ENCODE data around the gene OR11A1.
"Not testable (repeated sequence)": the region's sequence is repeated elsewhere in the genome, so short reads cannot be mapped to it uniquely, and the experiment has no call there.

OR11A1 gene

DNA sequence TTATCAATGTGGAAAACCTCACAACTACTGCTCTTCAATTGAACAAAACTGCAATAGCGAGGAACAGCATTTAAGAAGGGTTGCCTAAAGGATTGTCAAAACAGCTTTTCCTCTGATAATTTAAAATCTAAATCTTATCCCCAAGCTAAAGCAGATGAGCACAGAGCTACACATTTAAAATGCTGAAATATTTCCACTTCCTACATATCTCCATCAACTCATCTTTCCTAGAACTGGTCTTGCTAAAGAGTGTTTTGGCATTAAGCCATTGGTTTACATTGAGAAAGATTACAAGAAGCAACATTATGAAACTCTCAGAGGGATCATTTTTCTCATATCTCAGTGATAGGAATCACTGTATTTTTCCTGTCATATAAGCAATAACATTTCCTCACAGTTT lies 14.2 kb downstream of the OR11A1 start:
- TF ChIP-seq CTCF (IDR thresholded peaks at IDR 0.05) = no peak
- no peak overlapping the region for H3K27ac ChIP-seq
- no peak overlapping the region for H3K4me3 ChIP-seq
- no peak for DNase-seq (ENCODE audit: low spot score)

- TF ChIP-seq CTCF (IDR thresholded peaks at IDR 0.05) = no peak
- H3K4me3 ChIP-seq = no peak within 1 kb of the TSS
- no peak for DNase-seq (ENCODE audit: low spot score)
- H3K27ac ChIP-seq = no peak within 1 kb of the TSS
These were observed 17.9 kb downstream of the OR11A1 start, which contains the start of gene OR10C1 for GRCh38 chr6:29439006-29439405. OR10C1 (plus strand) TSS chr6:29439306; CDS start chr6:29440016, 710 bp downstream.

DNA sequence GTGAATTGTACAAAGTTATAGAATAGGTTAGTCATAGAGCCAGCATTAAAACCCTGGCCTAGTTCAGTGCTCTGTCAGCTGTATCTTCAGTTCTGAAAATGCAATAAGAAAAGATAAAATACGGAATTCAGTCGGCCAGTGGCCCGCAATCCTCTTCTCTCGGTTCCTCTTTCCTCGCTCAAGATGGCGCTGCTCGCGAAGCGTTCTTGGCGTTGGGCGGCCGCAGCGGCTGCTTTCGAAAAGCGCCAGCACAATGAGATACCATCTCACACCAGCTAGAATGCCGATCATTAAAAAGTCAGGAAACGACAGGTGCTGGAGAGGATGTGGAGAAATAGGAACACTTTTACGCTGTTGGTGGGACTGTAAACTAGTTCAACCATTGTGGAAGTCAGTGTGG lies 20.1 kb downstream of the OR11A1 start:
- not testable (repeated sequence) for DNase-seq (ENCODE audit: low spot score); H3K27ac ChIP-seq

DNA sequence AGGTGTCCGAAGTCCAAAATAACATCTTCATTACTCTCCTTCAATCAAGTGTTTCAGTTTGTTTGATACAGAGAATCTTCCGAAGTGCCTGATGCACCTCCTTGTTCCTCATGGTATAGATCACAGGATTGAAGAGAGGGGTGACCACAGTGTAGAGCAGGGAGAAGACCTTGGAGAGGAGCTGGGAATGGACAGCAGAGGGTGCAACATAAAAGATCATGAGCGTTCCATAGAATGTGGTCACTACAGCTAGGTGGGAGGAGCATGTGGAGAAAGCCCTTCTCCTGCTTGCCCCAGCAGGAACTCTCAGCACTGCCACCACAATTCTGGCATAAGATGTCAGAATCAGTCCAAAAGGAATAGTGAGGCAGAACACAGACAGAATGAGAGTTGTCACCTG lies 30.2 kb downstream of the OR11A1 start:
- no peak for TF ChIP-seq CTCF (IDR thresholded peaks at IDR 0.05)
- H3K4me3 ChIP-seq = no peak overlapping the region
- H3K27ac ChIP-seq = no peak overlapping the region
- DNase-seq (ENCODE audit: low spot score) = no peak

More for the DNA sequence above, 20.1 kb downstream of the OR11A1 start:
- not testable (repeated sequence) for H3K4me3 ChIP-seq

GRCh38 chr6:29425075-29425474 lies 31.8 kb downstream of the OR11A1 start:
- H3K27ac ChIP-seq = no peak overlapping the region
- no peak overlapping the region for H3K4me3 ChIP-seq
- no peak for DNase-seq (ENCODE audit: low spot score)
- TF ChIP-seq CTCF (IDR thresholded peaks at IDR 0.05) = no peak

GRCh38 chr6:29424575-29424974 lies 32.3 kb downstream of the OR11A1 start:
- DNase-seq (ENCODE audit: low spot score) = no peak
- Histone ChIP-seq H3K4me3 (no peak overlapping the region), H3K27ac (no peak overlapping the region)
- TF ChIP-seq CTCF (IDR thresholded peaks at IDR 0.05) = no peak

DNA sequence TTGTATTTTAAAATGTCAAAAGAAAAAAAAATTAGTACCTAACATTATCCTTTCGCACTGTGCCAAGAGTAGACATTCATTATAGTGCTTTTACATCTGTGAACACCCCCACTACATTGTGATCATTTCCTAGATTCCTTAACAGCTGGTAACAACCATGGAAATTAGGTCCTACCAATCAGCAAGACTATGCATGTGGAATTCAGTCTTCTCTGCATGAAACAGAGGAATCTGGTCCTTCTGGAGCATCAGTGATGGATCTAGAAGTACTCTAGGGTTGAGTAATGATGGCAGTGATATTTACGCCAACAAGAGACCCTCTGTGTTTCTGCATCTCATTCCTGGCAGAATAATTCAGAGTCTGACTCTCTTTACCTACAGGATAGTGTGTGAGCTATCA lies 32.7 kb downstream of the OR11A1 start:
- TF ChIP-seq CTCF (IDR thresholded peaks at IDR 0.05) = no peak
- no peak for DNase-seq (ENCODE audit: low spot score)
- no peak overlapping the region for H3K27ac ChIP-seq
- H3K4me3 ChIP-seq = no peak overlapping the region

GRCh38 chr6:29419516-29419915 lies 37.4 kb downstream of the OR11A1 start:
- no peak for DNase-seq (ENCODE audit: low spot score)
- no peak for TF ChIP-seq CTCF (IDR thresholded peaks at IDR 0.05)
- H3K4me3 ChIP-seq = no peak overlapping the region
- no peak overlapping the region for H3K27ac ChIP-seq

Data from coronary artery (tissue), 2 donors.